SU-DHL-6 (cell line): Measurements from ENCODE around the gene ITGB6.

Experiments
- H2AFZ ChIP-seq: fragments of 200-600 bp; sonication (generic); 2 replicates; pipeline ENCODE4 v1.6.1; 2014; ENCODE audit warnings: low read depth, mild to moderate bottlenecking, moderate library complexity, mixed read lengths, antibody characterized with exemption, low read length; ENCODE audit not compliant: severe bottlenecking
- H3F3A ChIP-seq: fragments of 200-600 bp; shearing (Covaris generic); 2 replicates; pipeline ENCODE4 v1.6.0; 2016; ENCODE audit warnings: antibody characterized with exemption, mild to moderate bottlenecking; ENCODE audit not compliant: insufficient read depth
- H3K27ac ChIP-seq: fragments of 200-600 bp; sonication (generic); 2 replicates; pipeline ENCODE4 v1.5.1; 2016; ENCODE audit warnings: low read depth, mild to moderate bottlenecking, low read length, moderate library complexity, mixed read lengths
- H3K27me3 ChIP-seq: fragments of 200-600 bp; sonication (generic), shearing (Covaris generic); 2 replicates; pipeline ENCODE4 v1.6.0; 2014; ENCODE audit warnings: mild to moderate bottlenecking, low read length
- H3K36me3 ChIP-seq: fragments of 200-600 bp; sonication (generic); 2 replicates; pipeline ENCODE4 v1.6.1; 2014; ENCODE audit warnings: mild to moderate bottlenecking, low read length, mixed read lengths
- H3K4me2 ChIP-seq: fragments of 300-600, 200-600 bp; shearing (Covaris generic), sonication (generic); 2 replicates; pipeline ENCODE4 v1.6.0; 2014; ENCODE audit warnings: low read length, low read depth, mild to moderate bottlenecking; ENCODE audit not compliant: poor library complexity, severe bottlenecking
- H3K4me3 ChIP-seq: fragments of 200-600 bp; sonication (generic); 2 replicates; pipeline ENCODE4 v1.5.1; 2014; ENCODE audit warnings: antibody characterized with exemption, low read length, mild to moderate bottlenecking, mixed read lengths; ENCODE audit not compliant: insufficient read depth, poor library complexity, severe bottlenecking
- H3K79me2 ChIP-seq: fragments of 200-600 bp; sonication (generic); 2 replicates; pipeline ENCODE4 v1.6.1; 2014; ENCODE audit warnings: mild to moderate bottlenecking, low read length, moderate library complexity; ENCODE audit not compliant: insufficient read depth
- H3K9ac ChIP-seq: fragments of 200-600 bp; sonication (generic); 2 replicates; pipeline ENCODE4 v1.7.0; 2014; ENCODE audit warnings: mild to moderate bottlenecking, low read length
- H3K9me2 ChIP-seq: fragments of 200-600 bp; sonication (generic); replicated peaks from 2 replicates; pipeline ENCODE4 v1.6.1; 2014; ENCODE audit warnings: low read length; ENCODE audit not compliant: insufficient read depth
- H3K9me3 ChIP-seq: fragments of 200-600 bp; sonication (generic); 2 replicates; pipeline ENCODE4 v1.6.1; 2014; ENCODE audit warnings: low read length, mixed read lengths; ENCODE audit not compliant: insufficient read depth
- H4K20me1 ChIP-seq: fragments of 200-600 bp; sonication (generic); 2 replicates; pipeline ENCODE4 v1.6.1; 2014; ENCODE audit warnings: low read depth, mild to moderate bottlenecking, antibody characterized with exemption, low read length, moderate library complexity, mixed read lengths
- EZH2phosphoT487 ChIP-seq: fragments of 200-600 bp; sonication (generic), shearing (Covaris generic); conservative IDR thresholded peaks from 2 replicates; pipeline ENCODE4 v1.6.1; 2018; ENCODE audit warnings: mild to moderate bottlenecking, antibody characterized with exemption, low read length, moderate library complexity, mixed read lengths
- TF ChIP-seq, protein P1 (sequence below): fragments of 200-600 bp; sonication (generic); IDR thresholded peaks from one replicate; pipeline ENCODE4 v1.5.1; 2017; ENCODE audit warnings: antibody characterized with exemption, mild to moderate bottlenecking, low read length, moderate library complexity; ENCODE audit not compliant: insufficient read depth, poor library complexity, severe bottlenecking

ITGB6 gene

DNA sequence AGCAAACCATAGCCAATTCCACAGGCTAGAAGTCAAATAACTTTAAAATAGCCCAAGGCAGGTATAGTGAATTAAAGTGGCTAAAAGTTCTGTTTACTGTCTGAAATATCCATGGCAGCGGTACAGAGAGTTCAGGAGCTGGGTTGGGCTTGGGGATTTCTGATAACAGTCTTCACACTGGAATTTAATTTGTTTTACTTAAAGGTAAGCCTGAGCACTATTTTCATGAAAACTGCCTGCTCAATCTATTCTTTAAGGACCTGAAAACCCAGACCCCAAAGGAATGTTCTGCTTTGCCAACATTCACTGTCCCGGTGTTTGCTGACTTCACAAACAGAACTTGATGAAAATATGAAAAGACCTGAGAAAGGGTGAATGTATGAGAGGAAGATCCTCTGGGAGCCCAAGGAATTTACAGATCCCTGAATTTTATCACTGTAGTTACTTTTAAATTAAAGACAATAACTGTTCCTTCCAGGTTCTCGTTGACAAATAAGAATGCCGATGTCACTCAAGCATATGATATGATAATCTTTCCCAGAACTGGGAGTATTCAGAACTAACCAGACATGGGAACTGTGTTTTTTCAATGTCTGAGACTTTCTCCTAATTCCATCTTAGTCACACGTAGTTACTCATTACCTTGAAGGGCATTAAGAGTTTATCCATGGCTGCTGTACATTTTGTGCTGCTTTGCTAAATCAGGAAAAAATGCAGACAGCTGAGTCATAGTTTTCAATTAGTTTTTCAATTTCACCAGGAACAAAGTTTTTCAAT lies 28.3 kb upstream of the ITGB6 start:
- H3K36me3 ChIP-seq = no peaks in the 10 kb centered on the region
- no peak overlapping the region for H3K4me2 ChIP-seq
- no peak overlapping the region for H3K4me3 ChIP-seq
- H2AFZ ChIP-seq = no peak overlapping the region
- H3K27me3 ChIP-seq = no peaks in the 10 kb centered on the region
- H3K79me2 ChIP-seq = no peaks in the 10 kb centered on the region
- no peaks in the 10 kb centered on the region for H3K9me3 ChIP-seq
- H3F3A ChIP-seq = no peaks in the 10 kb centered on the region
- no peaks in the 10 kb centered on the region for H4K20me1 ChIP-seq
- no peak overlapping the region for H3K27ac ChIP-seq
- H3K9me2 ChIP-seq = no peaks in the 10 kb centered on the region
- H3K9ac ChIP-seq = no peak overlapping the region
- TF ChIP-seq, protein P1, sequence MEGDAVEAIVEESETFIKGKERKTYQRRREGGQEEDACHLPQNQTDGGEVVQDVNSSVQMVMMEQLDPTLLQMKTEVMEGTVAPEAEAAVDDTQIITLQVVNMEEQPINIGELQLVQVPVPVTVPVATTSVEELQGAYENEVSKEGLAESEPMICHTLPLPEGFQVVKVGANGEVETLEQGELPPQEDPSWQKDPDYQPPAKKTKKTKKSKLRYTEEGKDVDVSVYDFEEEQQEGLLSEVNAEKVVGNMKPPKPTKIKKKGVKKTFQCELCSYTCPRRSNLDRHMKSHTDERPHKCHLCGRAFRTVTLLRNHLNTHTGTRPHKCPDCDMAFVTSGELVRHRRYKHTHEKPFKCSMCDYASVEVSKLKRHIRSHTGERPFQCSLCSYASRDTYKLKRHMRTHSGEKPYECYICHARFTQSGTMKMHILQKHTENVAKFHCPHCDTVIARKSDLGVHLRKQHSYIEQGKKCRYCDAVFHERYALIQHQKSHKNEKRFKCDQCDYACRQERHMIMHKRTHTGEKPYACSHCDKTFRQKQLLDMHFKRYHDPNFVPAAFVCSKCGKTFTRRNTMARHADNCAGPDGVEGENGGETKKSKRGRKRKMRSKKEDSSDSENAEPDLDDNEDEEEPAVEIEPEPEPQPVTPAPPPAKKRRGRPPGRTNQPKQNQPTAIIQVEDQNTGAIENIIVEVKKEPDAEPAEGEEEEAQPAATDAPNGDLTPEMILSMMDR = no peak
- TF ChIP-seq EZH2phosphoT487 = no peak

DNA sequence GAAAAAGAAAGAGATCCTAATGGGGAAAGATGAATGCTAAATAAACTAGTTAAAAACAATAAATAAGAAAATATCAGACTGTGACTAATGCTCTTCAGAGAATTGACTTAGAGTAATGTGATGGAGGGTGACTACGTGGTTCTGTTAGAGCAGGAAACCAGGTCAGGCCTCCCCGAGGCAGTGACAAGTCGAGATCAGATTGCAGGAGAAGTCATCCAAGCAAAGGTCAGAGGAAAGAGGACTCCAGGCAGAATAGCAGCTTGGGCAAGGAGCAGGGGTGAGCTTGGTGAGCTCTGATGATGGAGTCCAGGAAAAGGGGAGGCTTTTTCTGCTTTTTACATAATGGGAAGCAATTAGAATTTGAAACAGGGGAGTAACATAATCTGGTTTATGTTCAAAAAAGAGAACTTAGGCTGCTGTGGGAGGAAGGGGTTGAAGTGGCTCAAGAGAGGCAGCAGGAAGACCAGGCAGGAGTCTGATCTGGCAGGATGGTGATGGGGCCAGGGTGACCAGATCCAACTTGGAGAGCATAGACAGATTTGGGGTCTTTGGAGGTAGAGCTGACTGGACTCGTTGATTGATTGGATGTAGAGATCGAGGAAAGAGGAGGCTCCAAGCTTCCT lies 27.3 kb upstream of the ITGB6 start:
- Histone ChIP-seq H3F3A (no peaks in the 10 kb centered on the region), H3K36me3 (no peaks in the 10 kb centered on the region), H4K20me1 (no peaks in the 10 kb centered on the region), H3K9me2 (no peaks in the 10 kb centered on the region), H3K4me3 (no peak overlapping the region), H3K9me3 (no peaks in the 10 kb centered on the region), H3K4me2 (no peak overlapping the region), H3K9ac (no peak overlapping the region), H3K79me2 (no peaks in the 10 kb centered on the region), H3K27me3 (no peaks in the 10 kb centered on the region), H3K27ac (no peak overlapping the region), H2AFZ (no peak overlapping the region)
- no peak for TF ChIP-seq EZH2phosphoT487
- TF ChIP-seq, protein P1 = no peak

DNA sequence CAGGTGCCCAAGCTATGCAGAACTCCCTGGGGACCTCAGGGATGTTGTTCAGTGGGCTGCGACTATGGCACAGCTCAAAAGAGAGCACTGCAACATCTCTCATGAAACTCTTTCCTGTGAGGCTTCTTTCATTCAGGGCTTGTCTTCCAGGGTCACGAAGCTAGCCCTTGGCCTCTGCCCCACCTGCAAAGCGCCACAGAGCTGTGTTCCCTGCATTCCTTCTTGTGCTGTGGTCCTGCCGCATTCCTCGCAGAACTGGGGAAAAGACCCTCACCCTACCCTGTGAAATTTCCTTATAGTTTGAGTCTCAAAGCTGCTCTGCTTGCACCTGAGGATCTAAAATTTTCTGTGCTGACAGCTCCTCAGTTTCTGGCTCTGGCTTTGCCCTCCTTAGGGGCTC lies 26.3 kb upstream of the ITGB6 start:
- Histone ChIP-seq H4K20me1 (no peaks in the 10 kb centered on the region), H3K36me3 (no peaks in the 10 kb centered on the region), H3K9me3 (no peaks in the 10 kb centered on the region), H2AFZ (no peak overlapping the region), H3K27me3 (no peaks in the 10 kb centered on the region), H3K4me2 (no peak overlapping the region), H3K27ac (no peak overlapping the region), H3K9ac (no peak overlapping the region), H3K4me3 (no peak overlapping the region), H3K9me2 (no peaks in the 10 kb centered on the region), H3K79me2 (no peaks in the 10 kb centered on the region), H3F3A (no peaks in the 10 kb centered on the region)
- TF ChIP-seq, protein P1 = no peak
- no peak for TF ChIP-seq EZH2phosphoT487
